Measurements from ENCODE around the gene TRIML1. TPM values are rescaled to one million over a fixed set of nuclear protein-coding genes. Genes with fewer than 3 reads are reported as not detected.

TRIML1 gene
- total and polyA plus RNA-seq, 11 donors: not detected

DNA sequence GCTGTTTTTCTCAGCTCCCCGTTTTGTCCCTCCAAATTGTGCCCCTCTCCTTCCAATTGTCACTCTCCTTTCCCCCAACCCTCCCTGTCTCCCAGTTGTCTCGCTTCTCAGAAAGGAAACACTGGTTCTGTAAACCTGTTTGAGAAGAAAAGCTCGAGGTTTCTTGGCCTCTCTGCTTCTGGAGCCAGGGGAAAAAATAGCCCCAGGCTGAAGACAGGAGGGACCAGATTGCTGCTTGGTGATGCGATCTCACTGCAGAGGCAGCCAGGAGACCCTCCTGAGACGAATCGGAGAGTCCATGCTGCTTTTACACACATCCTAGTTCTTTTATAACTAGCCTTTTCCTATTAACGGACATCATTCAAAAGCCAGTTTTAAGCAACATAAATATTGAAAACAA lies 21.2 kb downstream of the TRIML1 start:
- no peak for TF ChIP-seq POLR2A (IDR thresholded peaks at IDR 0.05)
- TF ChIP-seq, protein P1, sequence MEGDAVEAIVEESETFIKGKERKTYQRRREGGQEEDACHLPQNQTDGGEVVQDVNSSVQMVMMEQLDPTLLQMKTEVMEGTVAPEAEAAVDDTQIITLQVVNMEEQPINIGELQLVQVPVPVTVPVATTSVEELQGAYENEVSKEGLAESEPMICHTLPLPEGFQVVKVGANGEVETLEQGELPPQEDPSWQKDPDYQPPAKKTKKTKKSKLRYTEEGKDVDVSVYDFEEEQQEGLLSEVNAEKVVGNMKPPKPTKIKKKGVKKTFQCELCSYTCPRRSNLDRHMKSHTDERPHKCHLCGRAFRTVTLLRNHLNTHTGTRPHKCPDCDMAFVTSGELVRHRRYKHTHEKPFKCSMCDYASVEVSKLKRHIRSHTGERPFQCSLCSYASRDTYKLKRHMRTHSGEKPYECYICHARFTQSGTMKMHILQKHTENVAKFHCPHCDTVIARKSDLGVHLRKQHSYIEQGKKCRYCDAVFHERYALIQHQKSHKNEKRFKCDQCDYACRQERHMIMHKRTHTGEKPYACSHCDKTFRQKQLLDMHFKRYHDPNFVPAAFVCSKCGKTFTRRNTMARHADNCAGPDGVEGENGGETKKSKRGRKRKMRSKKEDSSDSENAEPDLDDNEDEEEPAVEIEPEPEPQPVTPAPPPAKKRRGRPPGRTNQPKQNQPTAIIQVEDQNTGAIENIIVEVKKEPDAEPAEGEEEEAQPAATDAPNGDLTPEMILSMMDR (IDR thresholded peaks at IDR 0.05): no peak
- no peaks in the 10 kb centered on the region for H3K4me1 ChIP-seq
- intact Hi-C loops (cut with DNase I): no loop called here
- WGBS, 4 donors: 45 to 55% (median 47%) methylated on average over 7 of the region's 7 CpGs
- no peak overlapping the region for H3K27ac ChIP-seq
- ATAC-seq (no peak), DNase-seq (no peak)
- peaks cover 0 to 12% (median 0%) of the 10 kb centered on the region in 12 donors for H3K9me3 ChIP-seq
- no peaks in the 10 kb centered on the region for H3K27me3 ChIP-seq
- no peaks in the 10 kb centered on the region for H3K36me3 ChIP-seq
- H3K4me3 ChIP-seq: no peak overlapping the region

DNA sequence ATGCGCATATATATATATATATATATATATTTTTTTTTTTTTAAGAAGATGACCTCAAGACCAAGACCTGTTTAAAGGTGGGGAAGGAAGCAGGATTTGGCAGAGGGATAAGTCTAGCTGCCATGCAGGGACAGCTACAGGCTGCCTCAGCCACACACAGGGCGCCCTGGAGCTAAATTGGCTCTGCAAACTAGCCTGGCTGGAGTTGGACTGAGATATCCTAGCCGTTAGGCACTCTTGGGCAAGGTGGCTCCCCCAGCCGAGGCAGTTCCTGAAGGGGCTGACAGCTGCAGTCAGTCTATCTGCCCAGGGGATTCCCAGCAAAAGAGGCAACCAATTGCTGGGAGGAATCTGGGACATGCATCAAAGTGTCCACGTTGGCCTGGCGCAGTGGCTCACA lies 21.9 kb downstream of the TRIML1 start:
- no peaks in the 10 kb centered on the region for H3K4me1 ChIP-seq
- no peak for DNase-seq
- intact Hi-C loops (cut with DNase I): no loop called here
- no peaks in the 10 kb centered on the region for H3K36me3 ChIP-seq
- H3K4me3 ChIP-seq: no peak overlapping the region
- WGBS, 4 donors: 34 to 49% (median 42%) methylated on average over 5 to 6 of the region's 6 CpGs
- no peak overlapping the region for H3K27ac ChIP-seq
- peaks cover 0 to 10% (median 0%) of the 10 kb centered on the region in 12 donors for H3K9me3 ChIP-seq
- no peak for ATAC-seq
- TF ChIP-seq, protein P1 (IDR thresholded peaks at IDR 0.05): no peak
- TF ChIP-seq POLR2A (IDR thresholded peaks at IDR 0.05): no peak
- H3K27me3 ChIP-seq: no peaks in the 10 kb centered on the region

DNA sequence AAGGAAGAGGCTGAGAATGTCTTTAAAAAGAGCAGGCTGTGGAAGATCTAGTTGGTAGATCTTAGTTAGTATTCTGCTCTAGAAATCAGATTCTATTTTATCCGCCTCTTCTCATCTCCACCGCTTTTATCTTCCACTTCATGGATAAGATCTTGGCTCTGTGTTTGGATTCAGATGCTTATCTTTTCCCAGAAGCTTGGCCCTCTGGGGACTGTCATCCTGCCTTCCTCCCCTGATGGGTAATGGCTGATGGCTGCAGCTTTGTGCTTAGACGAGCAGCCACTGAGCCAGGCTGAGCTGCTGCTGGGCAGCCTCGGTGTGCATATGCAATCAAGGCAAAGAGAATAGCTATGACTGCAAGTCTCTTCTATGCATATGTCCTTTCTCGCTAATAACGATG lies 23.5 kb downstream of the TRIML1 start:
- no peaks in the 10 kb centered on the region for H3K36me3 ChIP-seq
- intact Hi-C loops (cut with DNase I): no loop called here
- H3K9me3 ChIP-seq: peaks cover 0 to 6% (median 0%) of the 10 kb centered on the region in 12 donors
- no peak overlapping the region for H3K27ac ChIP-seq
- H3K4me1 ChIP-seq: no peaks in the 10 kb centered on the region
- no peak for TF ChIP-seq POLR2A (IDR thresholded peaks at IDR 0.05)
- TF ChIP-seq, protein P1 (IDR thresholded peaks at IDR 0.05): no peak
- no peak for ATAC-seq
- 53 to 65% (median 56%) methylated on average over 6 of the region's 6 CpGs for WGBS, 4 donors
- DNase-seq: no peak
- no peaks in the 10 kb centered on the region for H3K27me3 ChIP-seq
- H3K4me3 ChIP-seq: no peak overlapping the region

DNA sequence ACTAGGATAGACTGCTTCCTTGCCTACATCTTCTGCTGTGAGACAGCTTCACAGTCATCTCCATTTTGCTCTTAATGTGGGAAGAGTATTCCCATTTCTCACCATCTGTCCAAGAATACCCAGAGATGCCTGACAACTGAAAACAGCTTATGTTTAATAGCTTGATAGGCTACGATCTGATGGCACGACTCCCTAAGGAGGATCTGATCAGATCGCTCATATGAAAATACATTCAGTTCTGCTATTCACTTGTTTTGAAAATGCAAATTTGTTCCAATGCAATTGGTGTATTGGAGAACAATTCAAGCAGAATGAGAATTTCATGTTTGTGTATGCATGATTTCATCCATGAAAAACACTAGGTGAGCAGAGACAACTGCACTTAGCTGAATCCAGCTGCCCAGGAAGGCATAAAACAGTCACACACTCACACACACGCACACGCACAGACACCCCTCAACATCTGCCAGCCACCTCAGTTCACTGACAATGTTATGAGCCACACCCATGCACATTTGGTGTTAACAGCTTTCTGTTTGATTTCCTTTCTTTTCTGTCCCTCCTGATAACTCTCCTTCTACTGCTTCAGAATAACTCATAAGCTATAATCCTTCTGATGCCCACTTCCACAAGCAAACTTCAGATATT lies 29.6 kb downstream of the TRIML1 start:
- TF ChIP-seq, protein P1 (IDR thresholded peaks at IDR 0.05): no peak
- no peak for TF ChIP-seq POLR2A (IDR thresholded peaks at IDR 0.05)
- no peaks in the 10 kb centered on the region for H3K27me3 ChIP-seq
- ATAC-seq: no peak
- H3K4me1 ChIP-seq: no peaks in the 10 kb centered on the region
- H3K27ac ChIP-seq: no peak overlapping the region
- no peaks in the 10 kb centered on the region for H3K36me3 ChIP-seq
- intact Hi-C loops (cut with DNase I): no loop called here
- H3K4me3 ChIP-seq: no peak overlapping the region
- H3K9me3 ChIP-seq: peaks cover 0 to 9% (median 0%) of the 10 kb centered on the region in 12 donors
- 74 to 82% (median 79%) methylated on average over 5 of the region's 5 CpGs for WGBS, 4 donors
- no peak for DNase-seq
